B cell (primary cell): Measurements from ENCODE around the gene ZNF611. TPM values are rescaled to one million over a fixed set of nuclear protein-coding genes. Genes with fewer than 3 reads are reported as not detected.

ENCODE experiments used
- ATAC-seq: fragments of 200-7000 bp; cut with Tn5 transposase; one replicate; pipeline ENCODE4 v1.10.0; 2021; ENCODE audit warnings: low read depth, mild to moderate bottlenecking, moderate number of reproducible peaks, moderate library complexity
- CTCF ChIA-PET: fragments of 350-600 bp; sonication (Branson Sonifier 250); formaldehyde crosslinking; loops from one replicate; lab custom pipeline; 2021; ENCODE audit warnings: antibody characterized with exemption, inconsistent platforms; lab: Charles Lee
- POLR2A ChIA-PET: fragments of 350-600 bp; sonication (Branson Sonifier 250); formaldehyde crosslinking; loops from one replicate; lab custom pipeline; 2021; ENCODE audit warnings: antibody characterized with exemption; lab: Charles Lee
- DNase-seq: peaks from one replicate; pipeline ENCODE4 v3.0.0; 2013
- H2AFZ ChIP-seq: 2 replicates; pipeline ENCODE4 v1.6.1; 2012; ENCODE audit warnings: mild to moderate bottlenecking, low read depth, low read length; ENCODE audit not compliant: insufficient read depth, poor library complexity, severe bottlenecking
- H3K27ac ChIP-seq, 2 donors: 1 replicate in 1 of 2; 2 replicates in 1 of 2; pipeline ENCODE4 v1.5.1; 2012 to 2013; ENCODE audit warnings: low read length in 2 of 2, mild to moderate bottlenecking in 2 of 2, moderate library complexity in 1 of 2
- H3K27me3 ChIP-seq, 4 experiments: fragments of 200-600 bp in 1 of 4; sonication (generic) in 1 of 4; replicated peaks in 1 of 4; 1 replicate in 2 of 4; 2 replicates in 2 of 4; pipeline versions ENCODE4 v1.6.1 to v1.7.0; 2013 to 2016; ENCODE audit warnings: low read length in 3 of 4, mild to moderate bottlenecking in 2 of 4, mixed read lengths in 1 of 4, moderate library complexity in 1 of 4; ENCODE audit not compliant: insufficient read depth in 4 of 4, control insufficient read depth in 3 of 4; ENCODE audit errors: control extremely low read depth in 1 of 4
- H3K36me3 ChIP-seq, 2 experiments: replicated peaks in 1 of 2; 1 replicate in 1 of 2; 2 replicates in 1 of 2; pipeline versions ENCODE4 v1.6.1 to v1.7.1; 2013; ENCODE audit warnings: low read length in 1 of 2; ENCODE audit not compliant: insufficient read depth in 2 of 2, control insufficient read depth in 1 of 2; ENCODE audit errors: control extremely low read depth in 1 of 2, extremely low read depth in 1 of 2
- H3K4me1 ChIP-seq, 2 donors: fragments of 200-600 bp in 1 of 2; sonication (generic) in 1 of 2; 1 replicate in 1 of 2; 2 replicates in 1 of 2; pipeline versions ENCODE4 v1.5.1 to v1.6.1; 2013 to 2017; ENCODE audit warnings: low read length in 2 of 2; ENCODE audit not compliant: control insufficient read depth in 2 of 2, insufficient read depth in 2 of 2
- H3K4me2 ChIP-seq: replicated peaks from 2 replicates; pipeline ENCODE3; 2012; ENCODE audit warnings: mild to moderate bottlenecking, low read depth, low read length; ENCODE audit not compliant: poor library complexity, severe bottlenecking
- H3K4me3 ChIP-seq, 5 experiments: fragments of 200-600 bp in 1 of 5; sonication (generic) in 1 of 5; 1 replicate in 3 of 5; 2 replicates in 2 of 5; pipeline versions ENCODE4 v1.5.1 to v1.7.0; 2011 to 2016; ENCODE audit warnings: low read length in 4 of 5, mild to moderate bottlenecking in 4 of 5, low read depth in 2 of 5, control low read depth in 1 of 5, moderate library complexity in 1 of 5; ENCODE audit not compliant: insufficient read depth in 1 of 5; ENCODE audit errors: control extremely low read depth in 1 of 5, extremely low read depth in 1 of 5
- H3K79me2 ChIP-seq: fragments of 200-600 bp; sonication (generic); one replicate; pipeline ENCODE4 v1.6.0; 2016; ENCODE audit warnings: low read length; ENCODE audit not compliant: control insufficient read depth, insufficient read depth
- H3K9ac ChIP-seq: fragments of 200-600 bp; sonication (generic); 2 replicates; pipeline ENCODE4 v1.6.1; 2017; ENCODE audit warnings: mild to moderate bottlenecking, low read length, moderate library complexity
- H3K9me3 ChIP-seq, 3 donors: one replicate each; pipeline versions ENCODE4 v1.6.1 to v1.7.1; 2013; ENCODE audit warnings: low read length in 2 of 3; ENCODE audit not compliant: control insufficient read depth in 2 of 3, insufficient read depth in 1 of 3; ENCODE audit errors: control extremely low read depth in 1 of 3
- H4K20me1 ChIP-seq: 2 replicates; pipeline ENCODE4 v1.6.0; 2012; ENCODE audit warnings: mild to moderate bottlenecking, low read length; ENCODE audit not compliant: insufficient read depth, control insufficient read depth, poor library complexity, severe bottlenecking
- H3K27ac Mint-ChIP-seq: one replicate; pipeline ENCODE4 v1.8.0; 2021; ENCODE audit warnings: mixed read lengths
- H3K27me3 Mint-ChIP-seq: one replicate; pipeline ENCODE4 v1.8.0; 2021; ENCODE audit warnings: mixed read lengths
- H3K4me1 Mint-ChIP-seq: one replicate; pipeline ENCODE4 v1.8.0; 2021; ENCODE audit warnings: mixed read lengths
- H3K4me3 Mint-ChIP-seq: one replicate; pipeline ENCODE4 v1.8.0; 2021; ENCODE audit warnings: mixed read lengths
- H3K9me3 Mint-ChIP-seq: one replicate; pipeline ENCODE4 v1.8.0; 2022; ENCODE audit warnings: mixed read lengths; ENCODE audit not compliant: insufficient read depth
- EZH2 ChIP-seq: IDR thresholded peaks from 2 replicates; pipeline ENCODE4 v1.6.1; 2012; ENCODE audit warnings: borderline replicate concordance, low read depth, mild to moderate bottlenecking, moderate library complexity, low read length; ENCODE audit not compliant: insufficient read depth, poor library complexity, severe bottlenecking
- WGBS: methylation state at CpG from one replicate; pipeline ENCODE4 v1.1.5; 2013; ENCODE audit warnings: missing lambda C conversion rate; ENCODE audit not compliant: insufficient coverage; 5-methylcytosine and 5-hydroxymethylcytosine counted together
- intact Hi-C: fragments of 100-400 bp; cut with micrococcal nuclease; formaldehyde crosslinking; loops from one replicate; pipeline ENCODE4 v1.10.0; 2022
- polyA plus RNA-seq: library from polyadenylated mRNA; depleted of rRNA; stranded (reverse); fragments of >200 nt; gene quantifications from 2 replicates; pipeline ENCODE4 v1.2.3, GENCODE V29; 2012
- total RNA-seq, 2 donors: library from RNA; stranded (reverse); fragments of 120-200 nt in 1 of 2; gene quantifications; 1 replicate in 1 of 2; 2 replicates in 1 of 2; pipeline versions ENCODE4 v1.2.3 to v1.2.4, GENCODE V29; 2013 to 2022
- TF ChIP-seq, protein P1 (sequence below): fragments of 200-600 bp; IDR thresholded peaks from one replicate; pipeline ENCODE4 v1.8.0; 2022; ENCODE audit warnings: antibody characterized with exemption, mild to moderate bottlenecking

Gene ZNF611
- total and polyA plus RNA-seq, 2 donors (not counting 1 experiment from before 2014, with no cell fraction given): 10.2 to 51.5 TPM

DNA sequence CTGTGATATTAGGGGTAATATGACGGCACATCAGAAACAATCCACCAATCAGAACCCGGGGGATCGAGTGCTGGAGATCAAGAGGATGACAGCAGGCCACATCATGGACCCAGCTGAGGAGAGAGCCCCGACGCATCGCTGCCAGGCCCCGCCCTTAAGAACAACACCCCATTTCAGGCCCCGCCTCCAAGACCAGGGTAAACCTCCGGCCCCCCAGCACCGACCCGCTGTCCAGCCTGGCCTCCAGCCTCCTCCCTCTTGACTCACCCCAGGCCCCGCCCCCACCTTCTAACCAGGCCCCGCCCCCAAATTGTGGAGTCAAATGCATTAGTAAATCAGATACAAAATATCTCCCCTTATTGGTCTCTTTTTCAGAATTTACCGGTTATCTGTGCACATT lies 4.7 kb upstream of the ZNF611 start:
- H4K20me1 ChIP-seq: no peaks in the 10 kb centered on the region
- H3K9ac ChIP-seq: no peak overlapping the region
- intact Hi-C loops: no loop called here
- ChIA-PET POLR2A (no interaction called here), CTCF (no interaction called here)
- H3K4me1 ChIP-seq: peaks cover 0 to 6% of the 10 kb centered on the region in 2 donors
- Mint-ChIP-seq H3K27me3 (peaks cover 14% of the 10 kb centered on the region), H3K4me1 (peaks cover 7% of the 10 kb centered on the region), H3K27ac (no peak overlapping the region), H3K9me3 (no peaks in the 10 kb centered on the region), H3K4me3 (no peak overlapping the region)
- no peak overlapping the region for H3K27ac ChIP-seq
- no peaks in the 10 kb centered on the region for H3K36me3 ChIP-seq
- no peak for TF ChIP-seq EZH2
- TF ChIP-seq, protein P1, sequence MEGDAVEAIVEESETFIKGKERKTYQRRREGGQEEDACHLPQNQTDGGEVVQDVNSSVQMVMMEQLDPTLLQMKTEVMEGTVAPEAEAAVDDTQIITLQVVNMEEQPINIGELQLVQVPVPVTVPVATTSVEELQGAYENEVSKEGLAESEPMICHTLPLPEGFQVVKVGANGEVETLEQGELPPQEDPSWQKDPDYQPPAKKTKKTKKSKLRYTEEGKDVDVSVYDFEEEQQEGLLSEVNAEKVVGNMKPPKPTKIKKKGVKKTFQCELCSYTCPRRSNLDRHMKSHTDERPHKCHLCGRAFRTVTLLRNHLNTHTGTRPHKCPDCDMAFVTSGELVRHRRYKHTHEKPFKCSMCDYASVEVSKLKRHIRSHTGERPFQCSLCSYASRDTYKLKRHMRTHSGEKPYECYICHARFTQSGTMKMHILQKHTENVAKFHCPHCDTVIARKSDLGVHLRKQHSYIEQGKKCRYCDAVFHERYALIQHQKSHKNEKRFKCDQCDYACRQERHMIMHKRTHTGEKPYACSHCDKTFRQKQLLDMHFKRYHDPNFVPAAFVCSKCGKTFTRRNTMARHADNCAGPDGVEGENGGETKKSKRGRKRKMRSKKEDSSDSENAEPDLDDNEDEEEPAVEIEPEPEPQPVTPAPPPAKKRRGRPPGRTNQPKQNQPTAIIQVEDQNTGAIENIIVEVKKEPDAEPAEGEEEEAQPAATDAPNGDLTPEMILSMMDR: no peak
- no peak overlapping the region for H3K4me2 ChIP-seq
- 93% methylated on average over 4 of the region's 14 CpGs for WGBS
- H3K79me2 ChIP-seq: peaks cover 2% of the 10 kb centered on the region
- ATAC-seq (no peak), DNase-seq (no peak)
- no peaks in the 10 kb centered on the region for H3K27me3 ChIP-seq
- peaks cover 0 to 22% (median 0%) of the 10 kb centered on the region in 3 donors for H3K9me3 ChIP-seq
- H3K4me3 ChIP-seq: no peak overlapping the region
- no peak overlapping the region for H2AFZ ChIP-seq

DNA sequence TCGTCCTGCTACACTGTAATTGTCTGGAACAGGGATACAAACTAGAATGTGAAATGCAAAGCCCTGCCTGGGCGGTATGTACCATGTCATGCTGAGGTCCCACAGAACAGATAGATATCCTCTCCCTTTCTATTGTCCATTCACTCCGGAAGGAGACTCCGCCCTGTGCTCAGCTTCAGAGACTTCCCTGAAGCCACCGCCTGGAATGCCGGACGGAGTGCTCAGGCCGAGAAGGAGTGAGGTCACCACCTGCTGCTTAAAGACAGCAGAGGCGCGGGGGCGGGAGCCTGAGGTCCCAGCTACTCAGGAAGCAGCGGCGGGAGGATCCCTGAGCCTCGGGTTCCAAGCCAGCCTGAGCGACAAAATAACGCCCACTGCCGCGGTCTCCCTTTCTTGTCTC lies 890 bp upstream of the ZNF611 start:
- Histone ChIP-seq H3K9ac (peak overlapping the region; percentile 89), H3K4me3 (no peak overlapping the region), H3K79me2 (peaks cover 35% of the 10 kb centered on the region), H4K20me1 (no peaks in the 10 kb centered on the region), H3K27me3 (no peaks in the 10 kb centered on the region), H3K27ac (peak overlapping the region in 1 of 2 donors; percentile 74), H3K4me2 (peak overlapping the region; percentile 96), H3K36me3 (no peaks in the 10 kb centered on the region), H2AFZ (peak overlapping the region; percentile 87), H3K9me3 (peaks cover 0 to 22% (median 0%) of the 10 kb centered on the region in 3 donors), H3K4me1 (peaks cover 10 to 19% of the 10 kb centered on the region in 2 donors)
- ATAC-seq (no peak), DNase-seq (peak; percentile 17)
- POLR2A ChIA-PET: interaction anchor here (0.7 kb wide), 1 partner anchor 161 kb away, joined by 3 read pairs; no protein-coding TSS in a partner anchor
- peaks cover 6% of the 10 kb centered on the region for H3K27me3 Mint-ChIP-seq
- no peaks in the 10 kb centered on the region for H3K9me3 Mint-ChIP-seq
- peak overlapping the region; percentile 92 for H3K27ac Mint-ChIP-seq
- peaks cover 23% of the 10 kb centered on the region for H3K4me1 Mint-ChIP-seq
- TF ChIP-seq EZH2: no peak
- TF ChIP-seq, protein P1: no peak
- 100% methylated on average over 12 of the region's 18 CpGs for WGBS
- H3K4me3 Mint-ChIP-seq: peak overlapping the region; percentile 93
- intact Hi-C loops: loop anchor here (1.0 to 2.0 kb wide), 6 partner anchors 45 to 731 kb away; partner anchors contain the start of genes ZNF600, ZNF813 and ZNF83
- CTCF ChIA-PET: interaction anchor here (1.2 kb wide), 1 partner anchor 9 kb away, joined by 3 read pairs; no protein-coding TSS in a partner anchor
